B cell (primary cell): ENCODE measurements around the gene SHMT2.

ENCODE experiments used
- EZH2 ChIP-seq: IDR thresholded peaks from 2 replicates; pipeline ENCODE4 v1.6.1; 2012; ENCODE audit warnings: borderline replicate concordance, low read depth, mild to moderate bottlenecking, moderate library complexity, low read length; ENCODE audit not compliant: insufficient read depth, poor library complexity, severe bottlenecking
- TF ChIP-seq, protein P1 (sequence below): fragments of 200-600 bp; IDR thresholded peaks from one replicate; pipeline ENCODE4 v1.8.0; 2022; ENCODE audit warnings: antibody characterized with exemption, mild to moderate bottlenecking

DNA sequence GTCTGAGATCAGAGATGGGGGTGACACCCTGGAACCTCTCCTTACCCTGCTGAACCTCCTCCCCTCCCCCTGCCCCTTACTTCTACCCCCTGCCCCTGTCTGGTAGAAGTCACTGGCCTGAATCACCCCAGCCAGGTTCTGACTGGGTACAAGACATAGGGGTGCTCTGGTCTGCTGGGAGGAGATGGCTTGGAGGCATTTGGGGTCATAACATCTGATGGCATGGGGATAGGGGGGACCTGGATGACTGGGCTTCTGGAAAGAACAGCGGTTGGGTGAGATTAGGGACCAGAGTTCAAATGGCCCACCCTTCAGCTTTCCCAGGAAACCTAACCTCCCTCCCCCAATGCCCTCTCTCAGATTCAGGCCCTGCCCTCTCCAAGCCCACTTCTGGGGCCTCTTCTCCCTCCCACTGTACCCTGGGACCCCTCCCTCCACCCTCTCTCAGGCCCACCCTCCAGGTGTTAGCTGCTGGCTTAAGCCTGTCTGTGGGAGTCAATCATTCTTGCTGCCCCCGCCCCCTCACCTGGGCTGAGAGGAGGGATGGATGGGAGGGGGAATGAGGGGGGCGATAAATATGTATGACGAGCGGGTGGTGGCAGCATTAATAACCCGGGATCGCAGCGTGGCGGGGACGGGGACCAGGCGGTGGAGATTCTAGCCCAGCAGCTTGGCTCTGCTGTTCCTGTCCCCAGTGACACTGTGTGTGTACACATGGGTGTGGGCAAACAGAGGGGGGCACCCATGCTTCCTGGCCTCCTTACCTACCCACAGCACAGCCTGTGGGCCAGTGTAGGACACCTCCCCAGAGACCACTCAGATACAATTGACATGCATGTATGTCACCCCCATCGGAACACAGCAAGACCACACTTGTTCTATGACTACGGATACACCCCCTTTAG lies 7.0 kb upstream of the SHMT2 start:
- TF ChIP-seq, protein P1, sequence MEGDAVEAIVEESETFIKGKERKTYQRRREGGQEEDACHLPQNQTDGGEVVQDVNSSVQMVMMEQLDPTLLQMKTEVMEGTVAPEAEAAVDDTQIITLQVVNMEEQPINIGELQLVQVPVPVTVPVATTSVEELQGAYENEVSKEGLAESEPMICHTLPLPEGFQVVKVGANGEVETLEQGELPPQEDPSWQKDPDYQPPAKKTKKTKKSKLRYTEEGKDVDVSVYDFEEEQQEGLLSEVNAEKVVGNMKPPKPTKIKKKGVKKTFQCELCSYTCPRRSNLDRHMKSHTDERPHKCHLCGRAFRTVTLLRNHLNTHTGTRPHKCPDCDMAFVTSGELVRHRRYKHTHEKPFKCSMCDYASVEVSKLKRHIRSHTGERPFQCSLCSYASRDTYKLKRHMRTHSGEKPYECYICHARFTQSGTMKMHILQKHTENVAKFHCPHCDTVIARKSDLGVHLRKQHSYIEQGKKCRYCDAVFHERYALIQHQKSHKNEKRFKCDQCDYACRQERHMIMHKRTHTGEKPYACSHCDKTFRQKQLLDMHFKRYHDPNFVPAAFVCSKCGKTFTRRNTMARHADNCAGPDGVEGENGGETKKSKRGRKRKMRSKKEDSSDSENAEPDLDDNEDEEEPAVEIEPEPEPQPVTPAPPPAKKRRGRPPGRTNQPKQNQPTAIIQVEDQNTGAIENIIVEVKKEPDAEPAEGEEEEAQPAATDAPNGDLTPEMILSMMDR = no peak
- no peak for TF ChIP-seq EZH2
